ENCODE data around the gene RANBP3L.
"Not testable (repeated sequence)": the region's sequence is repeated elsewhere in the genome, so short reads cannot be mapped to it uniquely, and the experiment has no call there.

RANBP3L gene

GRCh38 chr5:36285837-36286615 is 15.7 kb downstream of the RANBP3L start:
- no peak for DNase-seq (ENCODE audit: low read depth)

GRCh38 chr5:36283775-36284174 is 17.9 kb downstream of the RANBP3L start:
- DNase-seq (ENCODE audit: low read depth): not testable (repeated sequence)

GRCh38 chr5:36281626-36282025 is 20.1 kb downstream of the RANBP3L start:
- no peak for DNase-seq (ENCODE audit: low read depth)

- DNase-seq (ENCODE audit: low read depth): no peak
Observed at GRCh38 chr5:36279054-36279698, 22.5 kb downstream of the RANBP3L start.

GRCh38 chr5:36277521-36278176 is 24.1 kb downstream of the RANBP3L start:
- DNase-seq (ENCODE audit: low read depth): no peak

- DNase-seq (ENCODE audit: low read depth): no peak
Observed at GRCh38 chr5:36276864-36277263, 24.8 kb downstream of the RANBP3L start.

GRCh38 chr5:36273809-36274526 is 27.7 kb downstream of the RANBP3L start:
- DNase-seq (ENCODE audit: low read depth): no peak

- DNase-seq (ENCODE audit: low read depth): no peak
Observed at GRCh38 chr5:36272136-36272690, 29.5 kb downstream of the RANBP3L start.

GRCh38 chr5:36270876-36271575 is 30.7 kb downstream of the RANBP3L start:
- no peak for DNase-seq (ENCODE audit: low read depth)

- DNase-seq (ENCODE audit: low read depth): no peak
Observed at GRCh38 chr5:36270175-36270574, 31.5 kb downstream of the RANBP3L start.

- DNase-seq (ENCODE audit: low read depth): no peak
Observed at GRCh38 chr5:36269478-36269877, 32.2 kb downstream of the RANBP3L start.

GRCh38 chr5:36267905-36268304 is 33.8 kb downstream of the RANBP3L start:
- no peak for DNase-seq (ENCODE audit: low read depth)

GRCh38 chr5:36264202-36264760 is 37.4 kb downstream of the RANBP3L start:
- no peak for DNase-seq (ENCODE audit: low read depth)

GRCh38 chr5:36261186-36261585 is 40.5 kb downstream of the RANBP3L start:
- DNase-seq (ENCODE audit: low read depth): no peak

- DNase-seq (ENCODE audit: low read depth): no peak
Observed at GRCh38 chr5:36253575-36253974, 48.1 kb downstream of the RANBP3L start.

- no peak for DNase-seq (ENCODE audit: low read depth)
Observed at GRCh38 chr5:36252722-36253365, 48.9 kb downstream of the RANBP3L start.

GRCh38 chr5:36251218-36251617 is 50.5 kb downstream of the RANBP3L start:
- DNase-seq (ENCODE audit: low read depth): no peak

GRCh38 chr5:36250427-36250826 is 51.3 kb downstream of the RANBP3L start:
- DNase-seq (ENCODE audit: low read depth): no peak

- DNase-seq (ENCODE audit: low read depth): no peak
Observed at GRCh38 chr5:36246036-36246800, 55.5 kb downstream of the RANBP3L start.

- no peak for DNase-seq (ENCODE audit: low read depth)
Observed at GRCh38 chr5:36244076-36244475, 57.6 kb downstream of the RANBP3L start.
